ENCODE data around the gene MTMR3. TPM values are rescaled to one million over a fixed set of nuclear protein-coding genes. Genes with fewer than 3 reads are reported as not detected.

The MTMR3 gene
- polyA plus RNA-seq, 1 of the 3 experiments (the other 2 are of a cell fraction), result 20.4 TPM

DNA sequence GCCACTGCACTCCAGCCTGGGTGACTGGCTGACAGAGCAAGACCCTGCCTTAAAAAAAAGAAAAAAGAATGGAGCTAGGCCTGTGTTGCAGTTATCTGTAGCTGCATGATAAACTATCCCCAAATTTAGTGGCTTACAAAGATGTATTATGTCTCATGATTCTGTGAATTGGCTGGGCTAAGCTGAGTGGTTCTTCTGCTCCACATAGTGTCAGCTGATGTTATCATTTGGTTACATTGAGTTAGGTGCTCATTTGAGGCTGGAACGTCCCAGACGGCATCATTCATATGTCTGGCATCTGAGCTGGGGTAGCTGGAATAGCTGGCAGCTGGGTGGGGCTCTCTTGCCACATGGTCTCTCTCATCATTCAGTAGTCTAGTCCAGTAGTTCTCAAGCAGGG is 36.7 kb upstream of the MTMR3 start:
- TF ChIP-seq CHD2 (IDR thresholded peaks at IDR 0.05; ENCODE audit: low read length, partially characterized antibody) (no peak), RCOR1 (IDR thresholded peaks at IDR 0.05; ENCODE audit: low read length) (no peak)
- 71% methylated on average over 2 of the region's 2 CpGs for WGBS (ENCODE audit: low lambda C conversion rate)
- CTCF ChIA-PET, result interaction anchor here (1.2 to 1.4 kb wide), 2 partner anchors 158 to 159 kb away, joined by 3 read pairs; no protein-coding TSS in a partner anchor

DNA sequence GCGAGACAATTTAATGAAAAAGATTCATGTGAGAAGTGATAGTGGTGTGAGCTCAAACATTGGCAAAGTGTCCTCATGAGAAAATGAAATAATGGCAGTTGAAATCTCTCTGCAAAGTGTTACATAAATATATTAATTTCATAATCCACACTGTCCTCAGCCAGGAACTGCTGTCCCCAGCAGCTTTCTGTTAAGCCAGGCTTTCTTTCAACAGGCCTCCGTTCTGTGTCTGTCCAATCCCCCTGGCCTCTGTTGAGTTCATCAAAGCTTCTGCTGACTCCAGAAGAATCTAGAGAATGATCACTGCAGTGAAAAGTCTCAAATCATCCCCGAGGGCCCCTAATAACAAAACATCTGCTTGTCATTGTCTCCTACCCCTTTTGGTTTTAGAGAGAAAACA is 34.9 kb upstream of the MTMR3 start:
- Histone ChIP-seq H2AFZ (ENCODE audit: low read depth) (no peak overlapping the region), H3K9me2 (no peaks in the 10 kb centered on the region), H3K9me3 (no peaks in the 10 kb centered on the region), H3K4me1 (ENCODE audit: control insufficient read depth in 1 of 2, insufficient read depth in 2 of 2, low read depth in 1 of 2, low read length in 1 of 2) (peaks cover 0 to 3% of the 10 kb centered on the region in 2 experiments; a peak in 1 of 4 replicates), H3F3A (replicated peaks; ENCODE audit: insufficient read depth) (no peaks in the 10 kb centered on the region), H3K36me3 (replicated peaks in 1 of 2; ENCODE audit: control insufficient read depth in 1 of 2, insufficient read depth in 2 of 2, low read length in 1 of 2) (no peaks in the 10 kb centered on the region), H3K27me3 (ENCODE audit: insufficient read depth) (no peaks in the 10 kb centered on the region), H3K4me2 (no peak overlapping the region), H3K9ac (no peak overlapping the region), H3K79me2 (ENCODE audit: insufficient read depth) (no peaks in the 10 kb centered on the region), H3K4me3 (ENCODE audit: low read depth in 2 of 2, low read length in 1 of 2) (no peak overlapping the region), H3K27ac (ENCODE audit: low read depth in 2 of 2, low read length in 1 of 2) (peak overlapping the region in 1 of 2 experiments; percentile 44; a peak in 2 of 4 replicates), H4K20me1 (ENCODE audit: insufficient read depth) (no peaks in the 10 kb centered on the region)
- peak; percentile 26 for DNase-seq
- POLR2A ChIA-PET, result no interaction called here
- CTCF ChIA-PET, result interaction anchor here (1.6 kb wide), 1 partner anchor 157 kb away, joined by 5 read pairs; no protein-coding TSS in a partner anchor
- TF ChIP-seq, protein P1, sequence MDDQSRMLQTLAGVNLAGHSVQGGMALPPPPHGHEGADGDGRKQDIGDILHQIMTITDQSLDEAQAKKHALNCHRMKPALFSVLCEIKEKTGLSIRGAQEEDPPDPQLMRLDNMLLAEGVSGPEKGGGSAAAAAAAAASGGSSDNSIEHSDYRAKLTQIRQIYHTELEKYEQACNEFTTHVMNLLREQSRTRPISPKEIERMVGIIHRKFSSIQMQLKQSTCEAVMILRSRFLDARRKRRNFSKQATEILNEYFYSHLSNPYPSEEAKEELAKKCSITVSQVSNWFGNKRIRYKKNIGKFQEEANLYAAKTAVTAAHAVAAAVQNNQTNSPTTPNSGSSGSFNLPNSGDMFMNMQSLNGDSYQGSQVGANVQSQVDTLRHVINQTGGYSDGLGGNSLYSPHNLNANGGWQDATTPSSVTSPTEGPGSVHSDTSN (IDR thresholded peaks at IDR 0.05), result no peak
- TF ChIP-seq EP300 (IDR thresholded peaks at IDR 0.05; ENCODE audit: borderline replicate concordance in 1 of 2, low read depth in 1 of 2, low read length in 1 of 2), result peak in 1 of 2 experiments; percentile 41; a peak in 1 of 4 replicates
- WGBS (ENCODE audit: low lambda C conversion rate), result 63% methylated on average over 3 of the region's 3 CpGs

More for the DNA sequence above, 36.7 kb upstream of the MTMR3 start:
- no peaks in the 10 kb centered on the region for H3K36me3 ChIP-seq (replicated peaks in 1 of 2; ENCODE audit: control insufficient read depth in 1 of 2, insufficient read depth in 2 of 2, low read length in 1 of 2)
- peaks cover 3 to 6% of the 10 kb centered on the region in 2 experiments; a peak in 2 of 4 replicates for H3K4me1 ChIP-seq (ENCODE audit: control insufficient read depth in 1 of 2, insufficient read depth in 2 of 2, low read depth in 1 of 2, low read length in 1 of 2)
- H3K4me3 ChIP-seq (ENCODE audit: low read depth in 2 of 2, low read length in 1 of 2), result no peak overlapping the region
- no peaks in the 10 kb centered on the region for H3K9me3 ChIP-seq
- H3K9ac ChIP-seq, result no peak overlapping the region
- H3K79me2 ChIP-seq (ENCODE audit: insufficient read depth), result no peaks in the 10 kb centered on the region
- H2AFZ ChIP-seq (ENCODE audit: low read depth), result no peak overlapping the region
- no peaks in the 10 kb centered on the region for H4K20me1 ChIP-seq (ENCODE audit: insufficient read depth)
- no peak overlapping the region for H3K4me2 ChIP-seq
- no peaks in the 10 kb centered on the region for H3K27me3 ChIP-seq (ENCODE audit: insufficient read depth)
- no peaks in the 10 kb centered on the region for H3K9me2 ChIP-seq
- H3F3A ChIP-seq (replicated peaks; ENCODE audit: insufficient read depth), result peaks cover 8% of the 10 kb centered on the region
- no peak for DNase-seq
- no peak overlapping the region for H3K27ac ChIP-seq (ENCODE audit: low read depth in 2 of 2, low read length in 1 of 2)
- POLR2A ChIA-PET, result no interaction called here

DNA sequence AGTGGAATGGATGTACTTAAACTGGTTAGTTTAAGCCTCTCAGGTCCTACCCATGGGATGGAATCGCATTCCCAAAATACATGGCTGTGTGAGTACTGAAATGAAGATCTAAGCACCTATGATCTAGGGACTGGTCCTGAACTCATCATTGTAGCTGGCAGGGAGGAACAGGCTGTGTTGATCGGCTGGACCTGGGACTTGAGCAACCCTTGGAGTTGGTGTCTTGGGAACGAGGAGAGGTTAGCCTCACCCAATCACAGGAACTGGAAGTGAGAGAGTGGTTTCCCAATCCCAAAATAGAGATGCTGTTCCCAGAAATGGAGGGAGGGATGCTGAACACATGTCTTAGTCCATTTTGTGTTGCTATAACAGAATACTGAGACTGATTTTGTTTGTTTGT is 28.5 kb upstream of the MTMR3 start:
- H3F3A ChIP-seq (replicated peaks; ENCODE audit: insufficient read depth), result no peaks in the 10 kb centered on the region
- peaks cover 0 to 6% of the 10 kb centered on the region in 2 experiments; a peak in 1 of 4 replicates for H3K4me1 ChIP-seq (ENCODE audit: control insufficient read depth in 1 of 2, insufficient read depth in 2 of 2, low read depth in 1 of 2, low read length in 1 of 2)
- no peaks in the 10 kb centered on the region for H3K9me2 ChIP-seq
- H3K27ac ChIP-seq (ENCODE audit: low read depth in 2 of 2, low read length in 1 of 2), result no peak overlapping the region
- H3K79me2 ChIP-seq (ENCODE audit: insufficient read depth), result no peaks in the 10 kb centered on the region
- H2AFZ ChIP-seq (ENCODE audit: low read depth), result no peak overlapping the region
- 65% methylated on average over 3 of the region's 3 CpGs for WGBS (ENCODE audit: low lambda C conversion rate)
- H3K9me3 ChIP-seq, result no peaks in the 10 kb centered on the region
- no peak overlapping the region for H3K4me3 ChIP-seq (ENCODE audit: low read depth in 2 of 2, low read length in 1 of 2)
- no peaks in the 10 kb centered on the region for H3K36me3 ChIP-seq (replicated peaks in 1 of 2; ENCODE audit: control insufficient read depth in 1 of 2, insufficient read depth in 2 of 2, low read length in 1 of 2)
- H3K9ac ChIP-seq, result no peak overlapping the region
- POLR2A ChIA-PET, result no interaction called here
- CTCF ChIA-PET, result no interaction called here
- H3K4me2 ChIP-seq, result no peak overlapping the region
- H4K20me1 ChIP-seq (ENCODE audit: insufficient read depth), result no peaks in the 10 kb centered on the region
- no peak for DNase-seq
- no peaks in the 10 kb centered on the region for H3K27me3 ChIP-seq (ENCODE audit: insufficient read depth)
- TF ChIP-seq EZH2phosphoT487 (IDR thresholded peaks at IDR 0.05; ENCODE audit: borderline replicate concordance, low read depth), result no peak
- TF ChIP-seq, protein P2, sequence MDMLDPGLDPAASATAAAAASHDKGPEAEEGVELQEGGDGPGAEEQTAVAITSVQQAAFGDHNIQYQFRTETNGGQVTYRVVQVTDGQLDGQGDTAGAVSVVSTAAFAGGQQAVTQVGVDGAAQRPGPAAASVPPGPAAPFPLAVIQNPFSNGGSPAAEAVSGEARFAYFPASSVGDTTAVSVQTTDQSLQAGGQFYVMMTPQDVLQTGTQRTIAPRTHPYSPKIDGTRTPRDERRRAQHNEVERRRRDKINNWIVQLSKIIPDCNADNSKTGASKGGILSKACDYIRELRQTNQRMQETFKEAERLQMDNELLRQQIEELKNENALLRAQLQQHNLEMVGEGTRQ (IDR thresholded peaks at IDR 0.05; ENCODE audit: borderline replicate concordance, low read depth, low read length), result no peak
- TF ChIP-seq, protein P3, sequence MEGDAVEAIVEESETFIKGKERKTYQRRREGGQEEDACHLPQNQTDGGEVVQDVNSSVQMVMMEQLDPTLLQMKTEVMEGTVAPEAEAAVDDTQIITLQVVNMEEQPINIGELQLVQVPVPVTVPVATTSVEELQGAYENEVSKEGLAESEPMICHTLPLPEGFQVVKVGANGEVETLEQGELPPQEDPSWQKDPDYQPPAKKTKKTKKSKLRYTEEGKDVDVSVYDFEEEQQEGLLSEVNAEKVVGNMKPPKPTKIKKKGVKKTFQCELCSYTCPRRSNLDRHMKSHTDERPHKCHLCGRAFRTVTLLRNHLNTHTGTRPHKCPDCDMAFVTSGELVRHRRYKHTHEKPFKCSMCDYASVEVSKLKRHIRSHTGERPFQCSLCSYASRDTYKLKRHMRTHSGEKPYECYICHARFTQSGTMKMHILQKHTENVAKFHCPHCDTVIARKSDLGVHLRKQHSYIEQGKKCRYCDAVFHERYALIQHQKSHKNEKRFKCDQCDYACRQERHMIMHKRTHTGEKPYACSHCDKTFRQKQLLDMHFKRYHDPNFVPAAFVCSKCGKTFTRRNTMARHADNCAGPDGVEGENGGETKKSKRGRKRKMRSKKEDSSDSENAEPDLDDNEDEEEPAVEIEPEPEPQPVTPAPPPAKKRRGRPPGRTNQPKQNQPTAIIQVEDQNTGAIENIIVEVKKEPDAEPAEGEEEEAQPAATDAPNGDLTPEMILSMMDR (IDR thresholded peaks at IDR 0.05), result no peak
